ENCODE measurements around the gene TMEM121.

TMEM121 gene

GRCh38 chr14:105483300-105484068, 42.9 kb upstream of the TMEM121 start:
- Histone ChIP-seq H3K9ac (ENCODE audit: low read length) (peak overlapping the region; percentile 81), H3K4me1 (ENCODE audit: control insufficient read depth, insufficient read depth, low read length) (peaks cover 77% of the 10 kb centered on the region), H3K27me3 (ENCODE audit: control insufficient read depth, insufficient read depth, low read length) (no peaks in the 10 kb centered on the region), H3K4me3 (ENCODE audit: low read length) (no peak overlapping the region), H3K9me3 (ENCODE audit: control insufficient read depth, low read length) (no peaks in the 10 kb centered on the region), H3K36me3 (ENCODE audit: control insufficient read depth, insufficient read depth, low read length) (no peaks in the 10 kb centered on the region)

GRCh38 chr14:105484069-105484996, 42.0 kb upstream of the TMEM121 start:
- no peak overlapping the region for H3K9ac ChIP-seq (ENCODE audit: low read length)
- H3K9me3 ChIP-seq (ENCODE audit: control insufficient read depth, low read length): no peaks in the 10 kb centered on the region
- no peak overlapping the region for H3K4me3 ChIP-seq (ENCODE audit: low read length)
- H3K27me3 ChIP-seq (ENCODE audit: control insufficient read depth, insufficient read depth, low read length): no peaks in the 10 kb centered on the region
- H3K4me1 ChIP-seq (ENCODE audit: control insufficient read depth, insufficient read depth, low read length): peaks cover 86% of the 10 kb centered on the region
- no peaks in the 10 kb centered on the region for H3K36me3 ChIP-seq (ENCODE audit: control insufficient read depth, insufficient read depth, low read length)

- Histone ChIP-seq H3K9ac (ENCODE audit: low read length) (no peak overlapping the region), H3K9me3 (ENCODE audit: control insufficient read depth, low read length) (no peaks in the 10 kb centered on the region), H3K4me3 (ENCODE audit: low read length) (no peak overlapping the region), H3K27me3 (ENCODE audit: control insufficient read depth, insufficient read depth, low read length) (no peaks in the 10 kb centered on the region), H3K4me1 (ENCODE audit: control insufficient read depth, insufficient read depth, low read length) (peaks cover 91% of the 10 kb centered on the region), H3K36me3 (ENCODE audit: control insufficient read depth, insufficient read depth, low read length) (no peaks in the 10 kb centered on the region)
Observed at GRCh38 chr14:105484997-105485393, 41.4 kb upstream of the TMEM121 start.

GRCh38 chr14:105485739-105486162, 40.6 kb upstream of the TMEM121 start:
- peaks cover 83% of the 10 kb centered on the region for H3K4me1 ChIP-seq (ENCODE audit: control insufficient read depth, insufficient read depth, low read length)
- H3K9ac ChIP-seq (ENCODE audit: low read length): peak overlapping the region; percentile 39
- H3K27me3 ChIP-seq (ENCODE audit: control insufficient read depth, insufficient read depth, low read length): no peaks in the 10 kb centered on the region
- no peak overlapping the region for H3K4me3 ChIP-seq (ENCODE audit: low read length)
- H3K36me3 ChIP-seq (ENCODE audit: control insufficient read depth, insufficient read depth, low read length): no peaks in the 10 kb centered on the region
- H3K9me3 ChIP-seq (ENCODE audit: control insufficient read depth, low read length): no peaks in the 10 kb centered on the region

- Histone ChIP-seq H3K4me3 (ENCODE audit: low read length) (peak within 1 kb of the TSS; percentile 80), H3K27me3 (ENCODE audit: control insufficient read depth, insufficient read depth, low read length) (no peaks in the 10 kb centered on the region), H3K9ac (ENCODE audit: low read length) (peak within 1 kb of the TSS; percentile 80), H3K4me1 (ENCODE audit: control insufficient read depth, insufficient read depth, low read length) (peaks cover 77% of the 10 kb centered on the region), H3K36me3 (ENCODE audit: control insufficient read depth, insufficient read depth, low read length) (no peaks in the 10 kb centered on the region), H3K9me3 (ENCODE audit: control insufficient read depth, low read length) (no peaks in the 10 kb centered on the region)
Observed at GRCh38 chr14:105486163-105486973, 40.0 kb upstream of the TMEM121 start, which contains the start of gene CRIP1. CRIP1 (plus strand) TSS chr14:105486886; CDS start chr14:105487260, 374 bp downstream.

GRCh38 chr14:105486974-105487448, 39.4 kb upstream of the TMEM121 start:
- no peaks in the 10 kb centered on the region for H3K27me3 ChIP-seq (ENCODE audit: control insufficient read depth, insufficient read depth, low read length)
- H3K9me3 ChIP-seq (ENCODE audit: control insufficient read depth, low read length): no peaks in the 10 kb centered on the region
- peaks cover 76% of the 10 kb centered on the region for H3K4me1 ChIP-seq (ENCODE audit: control insufficient read depth, insufficient read depth, low read length)
- peak overlapping the region; percentile 80 for H3K9ac ChIP-seq (ENCODE audit: low read length)
- no peaks in the 10 kb centered on the region for H3K36me3 ChIP-seq (ENCODE audit: control insufficient read depth, insufficient read depth, low read length)
- peak overlapping the region; percentile 80 for H3K4me3 ChIP-seq (ENCODE audit: low read length)

GRCh38 chr14:105487449-105487985, 38.9 kb upstream of the TMEM121 start:
- Histone ChIP-seq H3K4me1 (ENCODE audit: control insufficient read depth, insufficient read depth, low read length) (peaks cover 72% of the 10 kb centered on the region), H3K27me3 (ENCODE audit: control insufficient read depth, insufficient read depth, low read length) (no peaks in the 10 kb centered on the region), H3K36me3 (ENCODE audit: control insufficient read depth, insufficient read depth, low read length) (no peaks in the 10 kb centered on the region), H3K9me3 (ENCODE audit: control insufficient read depth, low read length) (no peaks in the 10 kb centered on the region), H3K9ac (ENCODE audit: low read length) (peak overlapping the region; percentile 80), H3K4me3 (ENCODE audit: low read length) (peak overlapping the region; percentile 80)

GRCh38 chr14:105487986-105488777, 38.2 kb upstream of the TMEM121 start:
- Histone ChIP-seq H3K36me3 (ENCODE audit: control insufficient read depth, insufficient read depth, low read length) (no peaks in the 10 kb centered on the region), H3K27me3 (ENCODE audit: control insufficient read depth, insufficient read depth, low read length) (no peaks in the 10 kb centered on the region), H3K4me3 (ENCODE audit: low read length) (peak overlapping the region; percentile 80), H3K9me3 (ENCODE audit: control insufficient read depth, low read length) (no peaks in the 10 kb centered on the region), H3K4me1 (ENCODE audit: control insufficient read depth, insufficient read depth, low read length) (peaks cover 65% of the 10 kb centered on the region), H3K9ac (ENCODE audit: low read length) (peak overlapping the region; percentile 80)

- Histone ChIP-seq H3K27me3 (ENCODE audit: control insufficient read depth, insufficient read depth, low read length) (no peaks in the 10 kb centered on the region), H3K4me1 (ENCODE audit: control insufficient read depth, insufficient read depth, low read length) (peaks cover 57% of the 10 kb centered on the region), H3K36me3 (ENCODE audit: control insufficient read depth, insufficient read depth, low read length) (no peaks in the 10 kb centered on the region), H3K4me3 (ENCODE audit: low read length) (peak overlapping the region; percentile 32), H3K9me3 (ENCODE audit: control insufficient read depth, low read length) (no peaks in the 10 kb centered on the region), H3K9ac (ENCODE audit: low read length) (peak overlapping the region; percentile 74)
Observed at GRCh38 chr14:105488781-105489541, 37.4 kb upstream of the TMEM121 start.

GRCh38 chr14:105489542-105490266, 36.7 kb upstream of the TMEM121 start:
- H3K9ac ChIP-seq (ENCODE audit: low read length): peak overlapping the region; percentile 74
- peak overlapping the region; percentile 32 for H3K4me3 ChIP-seq (ENCODE audit: low read length)
- H3K4me1 ChIP-seq (ENCODE audit: control insufficient read depth, insufficient read depth, low read length): peaks cover 50% of the 10 kb centered on the region
- no peaks in the 10 kb centered on the region for H3K36me3 ChIP-seq (ENCODE audit: control insufficient read depth, insufficient read depth, low read length)
- no peaks in the 10 kb centered on the region for H3K9me3 ChIP-seq (ENCODE audit: control insufficient read depth, low read length)
- no peaks in the 10 kb centered on the region for H3K27me3 ChIP-seq (ENCODE audit: control insufficient read depth, insufficient read depth, low read length)
